ENCODE results near the gene MAST4. TPM values are rescaled to one million over a fixed set of nuclear protein-coding genes. Genes with fewer than 3 reads are reported as not detected.

Gene MAST4
- total RNA-seq, 1 donor from 2014 or later: 56.9 TPM

- peak overlapping the region; percentile 14 for H3K27ac ChIP-seq
- peaks cover 56% of the 10 kb centered on the region for H3K4me1 ChIP-seq
- TF ChIP-seq CTCF (IDR thresholded peaks at IDR 0.05): no peak
- H3K27me3 ChIP-seq (ENCODE audit: low read depth): no peaks in the 10 kb centered on the region
- H3K9me3 ChIP-seq: no peaks in the 10 kb centered on the region
- ATAC-seq (no peak), DNase-seq (no peak)
- intact Hi-C loops (cut with DNase I): no loop called here
- no peak overlapping the region for H3K4me3 ChIP-seq
- no peaks in the 10 kb centered on the region for H3K36me3 ChIP-seq
Observed at GRCh38 chr5:67021031-67021430, 424.8 kb downstream of the MAST4 start.

GRCh38 chr5:67021521-67021920, 425.3 kb downstream of the MAST4 start:
- no peak overlapping the region for H3K4me3 ChIP-seq
- peak overlapping the region; percentile 14 for H3K27ac ChIP-seq
- intact Hi-C loops (cut with DNase I): no loop called here
- no peak for TF ChIP-seq CTCF (IDR thresholded peaks at IDR 0.05)
- peaks cover 51% of the 10 kb centered on the region for H3K4me1 ChIP-seq
- DNase-seq: no peak
- no peaks in the 10 kb centered on the region for H3K9me3 ChIP-seq
- ATAC-seq: no peak
- H3K36me3 ChIP-seq: no peaks in the 10 kb centered on the region
- H3K27me3 ChIP-seq (ENCODE audit: low read depth): no peaks in the 10 kb centered on the region

- no peak for DNase-seq
- peak overlapping the region; percentile 14 for H3K27ac ChIP-seq
- H3K4me3 ChIP-seq: no peak overlapping the region
- TF ChIP-seq CTCF (IDR thresholded peaks at IDR 0.05): no peak
- no peaks in the 10 kb centered on the region for H3K9me3 ChIP-seq
- intact Hi-C loops (cut with DNase I): no loop called here
- no peaks in the 10 kb centered on the region for H3K27me3 ChIP-seq (ENCODE audit: low read depth)
- no peaks in the 10 kb centered on the region for H3K36me3 ChIP-seq
- ATAC-seq: peak; percentile 54 to 58
- peaks cover 46% of the 10 kb centered on the region for H3K4me1 ChIP-seq
Observed at GRCh38 chr5:67021962-67022361, 425.8 kb downstream of the MAST4 start.

- H3K36me3 ChIP-seq: no peaks in the 10 kb centered on the region
- H3K9me3 ChIP-seq: no peaks in the 10 kb centered on the region
- DNase-seq (no peak), ATAC-seq (no peak)
- H3K4me1 ChIP-seq: peaks cover 23% of the 10 kb centered on the region
- no peaks in the 10 kb centered on the region for H3K27me3 ChIP-seq (ENCODE audit: low read depth)
- H3K4me3 ChIP-seq: no peak overlapping the region
- no peak overlapping the region for H3K27ac ChIP-seq
- intact Hi-C loops (cut with DNase I): no loop called here
- no peak for TF ChIP-seq CTCF (IDR thresholded peaks at IDR 0.05)
Observed at GRCh38 chr5:67025457-67025856, 429.3 kb downstream of the MAST4 start.

- H3K27me3 ChIP-seq (ENCODE audit: low read depth): no peaks in the 10 kb centered on the region
Observed at GRCh38 chr5:67026278-67026677, 430.1 kb downstream of the MAST4 start.

More at GRCh38 chr5:67026278-67026677, 430.1 kb downstream of the MAST4 start:
- H3K4me3 ChIP-seq: no peak overlapping the region
- H3K27ac ChIP-seq: no peak overlapping the region
- H3K4me1 ChIP-seq: peaks cover 24% of the 10 kb centered on the region
- no peaks in the 10 kb centered on the region for H3K36me3 ChIP-seq
- no peak for TF ChIP-seq CTCF (IDR thresholded peaks at IDR 0.05)
- intact Hi-C loops (cut with DNase I): no loop called here
- DNase-seq: no peak
- H3K9me3 ChIP-seq: no peaks in the 10 kb centered on the region
- ATAC-seq: no peak
